NT2/D1 (cell line): ENCODE data around the gene OASL.

Experiments used
- SUZ12 ChIP-seq: IDR thresholded peaks from 2 replicates; pipeline ENCODE4 v1.6.1; 2011; ENCODE audit not compliant: insufficient read length, insufficient read depth; ENCODE audit errors: extremely low read depth
- YY1 ChIP-seq: IDR thresholded peaks from 2 replicates; pipeline ENCODE4 v1.6.1; 2011; ENCODE audit not compliant: insufficient read length, insufficient read depth
- ZNF274 ChIP-seq: IDR thresholded peaks from 2 replicates; pipeline ENCODE4 v1.6.1; 2011; ENCODE audit warnings: mild to moderate bottlenecking, low read depth, low read length

DNA sequence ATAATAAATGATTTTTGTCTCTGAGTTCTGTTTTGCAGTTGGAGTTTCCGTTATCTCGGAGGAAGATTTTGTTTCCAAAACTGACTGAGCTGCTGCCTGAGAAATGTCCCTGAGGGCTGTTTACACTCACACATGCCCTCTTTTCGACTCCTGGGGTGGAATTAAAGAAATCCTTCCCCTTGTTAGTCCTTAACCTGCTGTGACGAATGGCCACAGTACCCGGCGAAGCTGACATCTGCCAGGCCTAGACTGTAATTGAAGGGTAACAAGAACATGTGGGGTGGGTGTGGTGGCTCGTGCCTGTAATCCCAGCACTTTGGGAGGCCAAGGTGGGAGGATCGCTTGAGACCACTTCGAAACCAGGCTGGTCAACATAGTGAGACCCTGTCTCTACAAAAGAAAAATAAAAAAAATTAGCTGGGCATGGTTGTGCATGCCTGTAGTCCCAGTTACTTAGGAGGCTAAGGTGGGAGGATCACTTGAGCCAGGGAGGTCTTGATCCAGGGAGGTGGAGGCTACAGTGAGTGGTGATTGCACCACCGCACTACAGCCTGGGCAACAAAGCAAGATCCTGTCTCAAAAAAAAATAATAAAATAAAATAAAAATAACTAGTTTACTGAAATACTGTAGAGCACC lies 8.4 kb downstream of the OASL start:
- TF ChIP-seq ZNF274 (no peak), YY1 (no peak), SUZ12 (no peak)
